ENCODE measurements around the gene ALAS1.

ALAS1 gene

GRCh38 chr3:52253314-52254304, 55.6 kb downstream of the ALAS1 start:
- Histone ChIP-seq H3K27ac (ENCODE audit: extremely low read depth, low read depth, low read length) (no peak overlapping the region), H3K4me3 (ENCODE audit: low read depth, low read length) (no peak overlapping the region), H3K36me3 (ENCODE audit: control insufficient read depth in 2 of 2, insufficient read depth in 1 of 2, low read length in 2 of 2) (peaks cover 5 to 94% of the 10 kb centered on the region in 2 experiments; a peak in 2 of 3 replicates), H3K9me3 (ENCODE audit: control insufficient read depth, insufficient read depth, low read depth, low read length) (no peaks in the 10 kb centered on the region), H3K4me1 (ENCODE audit: control insufficient read depth, insufficient read depth, low read length) (no peaks in the 10 kb centered on the region)
- ChIA-PET CTCF (interaction anchor here (1.0 to 1.3 kb wide), 3 partner anchors 14 to 26 kb away, joined by 3 to 4 read pairs (median 4); no protein-coding TSS in a partner anchor), POLR2A (interaction anchor here (1.1 kb wide), 1 partner anchor 15 kb away, joined by 5 read pairs; the partner anchor contains the start of gene TWF2)
- TF ChIP-seq EGR2 (tag by site-specific recombination; IDR thresholded peaks at IDR 0.05; ENCODE audit: low read depth) (peak; percentile 96), PRDM1 (tag by site-specific recombination; IDR thresholded peaks at IDR 0.05) (no peak), ZNF221 (tag by site-specific recombination; IDR thresholded peaks at IDR 0.05; ENCODE audit: borderline replicate concordance) (no peak), SP7 (tag by site-specific recombination; IDR thresholded peaks at IDR 0.05) (peak; percentile 43; the same call in 1 of the 2 replicates), ZNF19 (tag by site-specific recombination; IDR thresholded peaks at IDR 0.05; ENCODE audit: low read depth) (no peak), ZFHX2 (tag by site-specific recombination; conservative IDR thresholded peaks at IDR 0.05) (peak; percentile 96)

DNA sequence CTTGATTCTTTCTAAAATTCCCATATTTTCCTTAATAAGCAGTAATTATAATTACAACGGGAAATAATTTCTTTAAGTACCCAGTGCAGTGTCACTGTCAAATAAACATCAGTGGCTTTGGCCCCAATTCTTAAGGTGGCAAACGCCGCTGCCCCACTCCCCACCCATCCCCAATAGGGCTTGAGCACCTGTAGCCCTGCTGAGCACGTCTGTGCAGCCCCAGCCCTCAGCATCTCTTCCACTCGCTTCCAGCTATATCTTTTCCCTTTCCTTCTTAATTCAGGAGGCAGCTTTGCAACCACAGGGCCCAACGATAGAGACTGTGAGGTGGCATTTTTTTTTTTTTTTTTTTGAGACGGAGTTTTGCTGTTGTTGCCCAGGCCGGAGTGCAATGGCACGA, 56.6 kb downstream of the ALAS1 start:
- ChIA-PET CTCF (no interaction called here), POLR2A (no interaction called here)
- no peak overlapping the region for H3K27ac ChIP-seq (ENCODE audit: extremely low read depth, low read depth, low read length)
- TF ChIP-seq ZNF404 (tag by site-specific recombination; IDR thresholded peaks at IDR 0.05), result no peak
- no peak for TF ChIP-seq KLF1 (tag by site-specific recombination; IDR thresholded peaks at IDR 0.05)
- no peaks in the 10 kb centered on the region for H3K9me3 ChIP-seq (ENCODE audit: control insufficient read depth, insufficient read depth, low read depth, low read length)
- no peak overlapping the region for H3K4me3 ChIP-seq (ENCODE audit: low read depth, low read length)
- H3K36me3 ChIP-seq (ENCODE audit: control insufficient read depth in 2 of 2, insufficient read depth in 1 of 2, low read length in 2 of 2), result peaks cover 5 to 94% of the 10 kb centered on the region in 2 experiments; a peak in 2 of 3 replicates
- no peaks in the 10 kb centered on the region for H3K4me1 ChIP-seq (ENCODE audit: control insufficient read depth, insufficient read depth, low read length)

GRCh38 chr3:52256159-52256558, 58.2 kb downstream of the ALAS1 start:
- Histone ChIP-seq H3K27ac (ENCODE audit: extremely low read depth, low read depth, low read length) (no peak overlapping the region), H3K36me3 (ENCODE audit: control insufficient read depth in 2 of 2, insufficient read depth in 1 of 2, low read length in 2 of 2) (peaks cover 16 to 95% of the 10 kb centered on the region in 2 experiments; a peak in 2 of 3 replicates), H3K4me3 (ENCODE audit: low read depth, low read length) (no peak overlapping the region), H3K9me3 (ENCODE audit: control insufficient read depth, insufficient read depth, low read depth, low read length) (no peaks in the 10 kb centered on the region), H3K4me1 (ENCODE audit: control insufficient read depth, insufficient read depth, low read length) (no peaks in the 10 kb centered on the region)
- CTCF ChIA-PET, result no interaction called here
- POLR2A ChIA-PET, result interaction anchor here (0.5 kb wide), 1 partner anchor 31 kb away, joined by 3 read pairs; no protein-coding TSS in a partner anchor
- TF ChIP-seq SP3 (tag by site-specific recombination; IDR thresholded peaks at IDR 0.05) (no peak), ZNF341 (tag by site-specific recombination; IDR thresholded peaks at IDR 0.05; ENCODE audit: low read depth) (no peak), OVOL3 (tag by site-specific recombination; IDR thresholded peaks at IDR 0.05) (no peak), YY2 (tag by site-specific recombination; IDR thresholded peaks at IDR 0.05) (no peak), ZNF610 (tag by site-specific recombination; IDR thresholded peaks at IDR 0.05; ENCODE audit: borderline replicate concordance) (no peak), ZBTB17 (tag by site-specific recombination; IDR thresholded peaks at IDR 0.05) (no peak), ZNF501 (tag by site-specific recombination; IDR thresholded peaks at IDR 0.05) (no peak), ZNF214 (tag by site-specific recombination; IDR thresholded peaks at IDR 0.05; ENCODE audit: borderline replicate concordance) (no peak)
- TF ChIP-seq, protein P1, sequence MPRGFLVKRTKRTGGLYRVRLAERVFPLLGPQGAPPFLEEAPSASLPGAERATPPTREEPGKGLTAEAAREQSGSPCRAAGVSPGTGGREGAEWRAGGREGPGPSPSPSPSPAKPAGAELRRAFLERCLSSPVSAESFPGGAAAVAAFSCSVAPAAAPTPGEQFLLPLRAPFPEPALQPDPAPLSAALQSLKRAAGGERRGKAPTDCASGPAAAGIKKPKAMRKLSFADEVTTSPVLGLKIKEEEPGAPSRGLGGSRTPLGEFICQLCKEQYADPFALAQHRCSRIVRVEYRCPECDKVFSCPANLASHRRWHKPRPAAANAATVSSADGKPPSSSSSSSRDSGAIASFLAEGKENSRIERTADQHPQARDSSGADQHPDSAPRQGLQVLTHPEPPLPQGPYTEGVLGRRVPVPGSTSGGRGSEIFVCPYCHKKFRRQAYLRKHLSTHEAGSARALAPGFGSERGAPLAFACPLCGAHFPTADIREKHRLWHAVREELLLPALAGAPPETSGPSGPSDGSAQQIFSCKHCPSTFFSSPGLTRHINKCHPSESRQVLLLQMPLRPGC (tag by site-specific recombination; IDR thresholded peaks at IDR 0.05), result no peak
- TF ChIP-seq, protein P2, sequence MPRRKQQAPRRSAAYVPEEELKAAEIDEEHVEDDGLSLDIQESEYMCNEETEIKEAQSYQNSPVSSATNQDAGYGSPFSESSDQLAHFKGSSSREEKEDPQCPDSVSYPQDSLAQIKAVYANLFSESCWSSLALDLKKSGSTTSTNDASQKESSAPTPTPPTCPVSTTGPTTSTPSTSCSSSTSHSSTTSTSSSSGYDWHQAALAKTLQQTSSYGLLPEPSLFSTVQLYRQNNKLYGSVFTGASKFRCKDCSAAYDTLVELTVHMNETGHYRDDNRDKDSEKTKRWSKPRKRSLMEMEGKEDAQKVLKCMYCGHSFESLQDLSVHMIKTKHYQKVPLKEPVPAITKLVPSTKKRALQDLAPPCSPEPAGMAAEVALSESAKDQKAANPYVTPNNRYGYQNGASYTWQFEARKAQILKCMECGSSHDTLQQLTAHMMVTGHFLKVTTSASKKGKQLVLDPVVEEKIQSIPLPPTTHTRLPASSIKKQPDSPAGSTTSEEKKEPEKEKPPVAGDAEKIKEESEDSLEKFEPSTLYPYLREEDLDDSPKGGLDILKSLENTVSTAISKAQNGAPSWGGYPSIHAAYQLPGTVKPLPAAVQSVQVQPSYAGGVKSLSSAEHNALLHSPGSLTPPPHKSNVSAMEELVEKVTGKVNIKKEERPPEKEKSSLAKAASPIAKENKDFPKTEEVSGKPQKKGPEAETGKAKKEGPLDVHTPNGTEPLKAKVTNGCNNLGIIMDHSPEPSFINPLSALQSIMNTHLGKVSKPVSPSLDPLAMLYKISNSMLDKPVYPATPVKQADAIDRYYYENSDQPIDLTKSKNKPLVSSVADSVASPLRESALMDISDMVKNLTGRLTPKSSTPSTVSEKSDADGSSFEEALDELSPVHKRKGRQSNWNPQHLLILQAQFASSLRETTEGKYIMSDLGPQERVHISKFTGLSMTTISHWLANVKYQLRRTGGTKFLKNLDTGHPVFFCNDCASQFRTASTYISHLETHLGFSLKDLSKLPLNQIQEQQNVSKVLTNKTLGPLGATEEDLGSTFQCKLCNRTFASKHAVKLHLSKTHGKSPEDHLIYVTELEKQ (tag by site-specific recombination; IDR thresholded peaks at IDR 0.05; ENCODE audit: borderline replicate concordance), result no peak
- TF ChIP-seq, protein P3, sequence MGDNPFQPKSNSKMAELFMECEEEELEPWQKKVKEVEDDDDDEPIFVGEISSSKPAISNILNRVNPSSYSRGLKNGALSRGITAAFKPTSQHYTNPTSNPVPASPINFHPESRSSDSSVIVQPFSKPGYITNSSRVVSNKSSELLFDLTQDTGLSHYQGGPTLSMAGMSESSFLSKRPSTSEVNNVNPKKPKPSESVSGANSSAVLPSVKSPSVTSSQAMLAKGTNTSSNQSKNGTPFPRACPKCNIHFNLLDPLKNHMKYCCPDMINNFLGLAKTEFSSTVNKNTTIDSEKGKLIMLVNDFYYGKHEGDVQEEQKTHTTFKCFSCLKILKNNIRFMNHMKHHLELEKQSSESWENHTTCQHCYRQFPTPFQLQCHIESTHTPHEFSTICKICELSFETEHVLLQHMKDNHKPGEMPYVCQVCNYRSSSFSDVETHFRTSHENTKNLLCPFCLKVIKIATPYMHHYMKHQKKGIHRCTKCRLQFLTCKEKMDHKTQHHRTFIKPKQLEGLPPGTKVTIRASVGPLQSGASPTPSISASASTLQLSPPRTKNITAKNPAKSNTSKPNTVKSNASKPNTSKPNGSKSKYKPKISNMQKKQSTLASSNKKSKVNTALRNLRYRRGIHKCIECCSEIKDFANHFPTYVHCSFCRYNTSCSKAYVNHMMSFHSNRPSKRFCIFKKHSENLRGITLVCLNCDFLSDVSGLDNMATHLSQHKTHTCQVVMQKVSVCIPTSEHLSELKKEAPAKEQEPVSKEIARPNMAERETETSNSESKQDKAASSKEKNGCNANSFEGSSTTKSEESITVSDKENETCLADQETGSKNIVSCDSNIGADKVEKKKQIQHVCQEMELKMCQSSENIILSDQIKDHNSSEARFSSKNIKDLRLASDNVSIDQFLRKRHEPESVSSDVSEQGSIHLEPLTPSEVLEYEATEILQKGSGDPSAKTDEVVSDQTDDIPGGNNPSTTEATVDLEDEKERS (tag by site-specific recombination; IDR thresholded peaks at IDR 0.05), result no peak
